HepG2 (cell line): ENCODE results near the gene ZNF226. TPM values are rescaled to one million over a fixed set of nuclear protein-coding genes. Genes with fewer than 3 reads are reported as not detected.

ENCODE experiments used
- CBX1 ChIP-seq: IDR thresholded peaks from one replicate; pipeline ENCODE4 v1.6.1; 2016; ENCODE audit warnings: antibody characterized with exemption, low read depth
- CBX2 ChIP-seq, 2 experiments: fragments of 200-600 bp in 1 of 2; sonication (generic); formaldehyde crosslinking in 1 of 2; IDR thresholded peaks; 2 replicates each; pipeline versions ENCODE4 v1.7.0 to v1.8.1; 2018 to 2022; ENCODE audit warnings: low read depth in 2 of 2, low read length in 1 of 2, mild to moderate bottlenecking in 1 of 2, missing genetic modification reagents in 1 of 2
- DR1 ChIP-seq: sonication (generic); formaldehyde crosslinking; IDR thresholded peaks from 2 replicates; pipeline ENCODE4 v1.8.0; 2021; ENCODE audit warnings: mild to moderate bottlenecking, missing genetic modification reagents, inconsistent platforms
- HDAC2 ChIP-seq: sonication (generic); formaldehyde crosslinking; IDR thresholded peaks from 2 replicates; pipeline ENCODE4 v1.4.0; 2020; ENCODE audit warnings: missing genetic modification reagents
- HOXA5 ChIP-seq: sonication (generic); formaldehyde crosslinking; IDR thresholded peaks from 2 replicates; pipeline ENCODE4 v1.4.0; 2020; ENCODE audit warnings: missing genetic modification reagents
- KDM3A ChIP-seq: IDR thresholded peaks from 2 replicates; pipeline ENCODE4 v1.6.1; 2018; ENCODE audit warnings: low read depth, missing compliant biosample characterization
- PAWR ChIP-seq: sonication (generic); formaldehyde crosslinking; IDR thresholded peaks from 2 replicates; pipeline ENCODE4 v1.4.0; 2020; ENCODE audit warnings: missing genetic modification reagents, mild to moderate bottlenecking, borderline replicate concordance
- SMYD3 ChIP-seq: sonication (generic); formaldehyde crosslinking; IDR thresholded peaks from 2 replicates; pipeline ENCODE4 v1.8.1; 2023; ENCODE audit warnings: mild to moderate bottlenecking, missing genetic modification reagents
- ZNF12 ChIP-seq: sonication (generic); formaldehyde crosslinking; IDR thresholded peaks from 2 replicates; pipeline ENCODE4 v1.5.0; 2020; ENCODE audit warnings: missing genetic modification reagents
- ZNF160 ChIP-seq: sonication (generic); formaldehyde crosslinking; IDR thresholded peaks from 2 replicates; pipeline ENCODE4 v1.8.0; 2022; ENCODE audit warnings: mild to moderate bottlenecking, inconsistent platforms, missing genetic modification reagents
- ZNF773 ChIP-seq: sonication (generic); formaldehyde crosslinking; IDR thresholded peaks from 2 replicates; pipeline ENCODE4 v1.4.0; 2020; ENCODE audit warnings: missing genetic modification reagents, borderline replicate concordance
- polyA plus RNA-seq, 8 experiments: library from polyadenylated mRNA; depleted of rRNA in 3 of 8; stranded (reverse) in 7 of 8; unstranded in 1 of 8; fragments of >200 nt; fragmentation: Illumina TruSeq in 4 of 8; extraction: Trizol in 4 of 8; gene quantifications; 2 replicates each; pipeline versions ENCODE4 v1.2.1 to v1.2.3, GENCODE V29; 2011 to 2016; ENCODE audit warnings: low read depth in 4 of 8, missing spikeins in 1 of 8, mixed read lengths in 1 of 8; ENCODE audit not compliant: insufficient read depth in 1 of 8
- total RNA-seq, 5 experiments: library from RNA; depleted of rRNA; stranded (reverse); fragments of >200 nt; fragmentation: Illumina TruSeq; extraction: Trizol; gene quantifications; 2 replicates each; pipeline ENCODE4 v1.2.3, GENCODE V29; 2016; ENCODE audit warnings: low read depth in 1 of 5
- TF ChIP-seq, protein P1 (sequence below): sonication (generic); formaldehyde crosslinking; IDR thresholded peaks from 2 replicates; pipeline ENCODE4 v1.9.0; 2022; ENCODE audit warnings: low read depth, missing genetic modification reagents
- TF ChIP-seq, protein P2 (sequence below): IDR thresholded peaks from 2 replicates; pipeline ENCODE4 v1.6.1; 2016
- TF ChIP-seq, protein P3 (sequence below): fragments of 450-650 bp; IDR thresholded peaks from 2 replicates; pipeline ENCODE4 v1.6.1; 2017; ENCODE audit warnings: mild to moderate bottlenecking
- TF ChIP-seq, protein P4 (sequence below): sonication (generic); formaldehyde crosslinking; IDR thresholded peaks from 2 replicates; pipeline ENCODE4 v1.5.0; 2020; ENCODE audit warnings: missing genetic modification reagents
- TF ChIP-seq, protein P5 (sequence below): sonication (generic); formaldehyde crosslinking; IDR thresholded peaks from 2 replicates; pipeline ENCODE4 v1.5.1; 2020; ENCODE audit warnings: mild to moderate bottlenecking, moderate library complexity, missing genetic modification reagents
- TF ChIP-seq, protein P6 (sequence below): sonication (generic); formaldehyde crosslinking; IDR thresholded peaks from 2 replicates; pipeline ENCODE4 v1.4.0; 2020; ENCODE audit warnings: missing genetic modification reagents

The ZNF226 gene
- total and polyA plus RNA-seq, 2 of the 13 experiments (the other 11 are each of a cell fraction or from before 2014, with no cell fraction given), result 8.3 to 16.0 TPM

DNA sequence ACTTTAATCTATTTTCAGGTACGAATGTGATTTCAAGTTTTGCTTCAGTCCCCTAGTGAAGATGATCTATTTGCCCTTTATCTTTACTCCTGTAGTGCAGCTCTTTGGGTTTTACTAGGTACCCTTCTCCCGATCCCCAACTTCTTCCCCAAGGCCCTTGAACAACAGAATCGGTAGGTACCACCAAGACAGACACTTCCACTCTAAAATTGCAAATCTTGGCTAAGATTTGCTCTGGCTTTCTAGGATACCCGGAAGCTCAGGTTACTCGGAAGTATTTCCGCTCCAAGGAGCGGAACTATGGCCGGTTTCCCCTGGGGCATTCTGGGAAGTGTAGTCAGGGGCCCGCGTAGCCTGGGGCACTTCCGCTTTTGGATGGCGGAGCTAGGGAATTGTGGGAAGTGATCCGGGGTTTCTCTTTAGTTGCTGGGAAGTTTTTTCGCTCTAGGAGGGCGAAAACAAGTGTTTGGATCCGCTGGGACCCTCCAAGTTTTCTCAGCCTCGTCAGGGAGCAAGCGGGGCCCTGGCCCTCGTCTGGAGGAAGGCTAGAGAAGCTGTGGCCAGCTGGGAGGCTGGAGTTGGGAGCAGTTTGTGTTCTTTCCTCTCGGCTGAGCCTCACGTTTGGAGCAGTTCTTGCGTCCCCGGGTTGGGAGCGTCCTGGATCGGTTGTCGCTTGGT, 42.4 kb downstream of the ZNF226 start (continued):
- TF ChIP-seq, protein P1, sequence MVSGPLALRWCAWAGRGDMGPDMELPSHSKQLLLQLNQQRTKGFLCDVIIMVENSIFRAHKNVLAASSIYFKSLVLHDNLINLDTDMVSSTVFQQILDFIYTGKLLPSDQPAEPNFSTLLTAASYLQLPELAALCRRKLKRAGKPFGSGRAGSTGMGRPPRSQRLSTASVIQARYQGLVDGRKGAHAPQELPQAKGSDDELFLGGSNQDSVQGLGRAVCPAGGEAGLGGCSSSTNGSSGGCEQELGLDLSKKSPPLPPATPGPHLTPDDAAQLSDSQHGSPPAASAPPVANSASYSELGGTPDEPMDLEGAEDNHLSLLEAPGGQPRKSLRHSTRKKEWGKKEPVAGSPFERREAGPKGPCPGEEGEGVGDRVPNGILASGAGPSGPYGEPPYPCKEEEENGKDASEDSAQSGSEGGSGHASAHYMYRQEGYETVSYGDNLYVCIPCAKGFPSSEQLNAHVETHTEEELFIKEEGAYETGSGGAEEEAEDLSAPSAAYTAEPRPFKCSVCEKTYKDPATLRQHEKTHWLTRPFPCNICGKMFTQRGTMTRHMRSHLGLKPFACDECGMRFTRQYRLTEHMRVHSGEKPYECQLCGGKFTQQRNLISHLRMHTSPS, result no peak
- peak; percentile 11; the same call in 1 of the 2 replicates for TF ChIP-seq ZNF12 (CRISPR knock-in tag)
- TF ChIP-seq ZNF160 (CRISPR knock-in tag), result no peak
- TF ChIP-seq PAWR, result no peak
- TF ChIP-seq HOXA5 (CRISPR knock-in tag), result 0 out of 2 replicates have a peak, but pooled peaks have one; percentile 33
- no peak for TF ChIP-seq KDM3A (CRISPR knock-in tag)
- no peak for TF ChIP-seq CBX2 (IDR thresholded peaks at IDR 0.05; ENCODE audit: low read depth, low read length)
- TF ChIP-seq CBX2 (CRISPR knock-in tag; IDR thresholded peaks at IDR 0.05; ENCODE audit: low read depth), result no peak
- TF ChIP-seq, protein P2, sequence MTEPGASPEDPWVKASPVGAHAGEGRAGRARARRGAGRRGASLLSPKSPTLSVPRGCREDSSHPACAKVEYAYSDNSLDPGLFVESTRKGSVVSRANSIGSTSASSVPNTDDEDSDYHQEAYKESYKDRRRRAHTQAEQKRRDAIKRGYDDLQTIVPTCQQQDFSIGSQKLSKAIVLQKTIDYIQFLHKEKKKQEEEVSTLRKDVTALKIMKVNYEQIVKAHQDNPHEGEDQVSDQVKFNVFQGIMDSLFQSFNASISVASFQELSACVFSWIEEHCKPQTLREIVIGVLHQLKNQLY (CRISPR knock-in tag), result no peak
- TF ChIP-seq, protein P3, sequence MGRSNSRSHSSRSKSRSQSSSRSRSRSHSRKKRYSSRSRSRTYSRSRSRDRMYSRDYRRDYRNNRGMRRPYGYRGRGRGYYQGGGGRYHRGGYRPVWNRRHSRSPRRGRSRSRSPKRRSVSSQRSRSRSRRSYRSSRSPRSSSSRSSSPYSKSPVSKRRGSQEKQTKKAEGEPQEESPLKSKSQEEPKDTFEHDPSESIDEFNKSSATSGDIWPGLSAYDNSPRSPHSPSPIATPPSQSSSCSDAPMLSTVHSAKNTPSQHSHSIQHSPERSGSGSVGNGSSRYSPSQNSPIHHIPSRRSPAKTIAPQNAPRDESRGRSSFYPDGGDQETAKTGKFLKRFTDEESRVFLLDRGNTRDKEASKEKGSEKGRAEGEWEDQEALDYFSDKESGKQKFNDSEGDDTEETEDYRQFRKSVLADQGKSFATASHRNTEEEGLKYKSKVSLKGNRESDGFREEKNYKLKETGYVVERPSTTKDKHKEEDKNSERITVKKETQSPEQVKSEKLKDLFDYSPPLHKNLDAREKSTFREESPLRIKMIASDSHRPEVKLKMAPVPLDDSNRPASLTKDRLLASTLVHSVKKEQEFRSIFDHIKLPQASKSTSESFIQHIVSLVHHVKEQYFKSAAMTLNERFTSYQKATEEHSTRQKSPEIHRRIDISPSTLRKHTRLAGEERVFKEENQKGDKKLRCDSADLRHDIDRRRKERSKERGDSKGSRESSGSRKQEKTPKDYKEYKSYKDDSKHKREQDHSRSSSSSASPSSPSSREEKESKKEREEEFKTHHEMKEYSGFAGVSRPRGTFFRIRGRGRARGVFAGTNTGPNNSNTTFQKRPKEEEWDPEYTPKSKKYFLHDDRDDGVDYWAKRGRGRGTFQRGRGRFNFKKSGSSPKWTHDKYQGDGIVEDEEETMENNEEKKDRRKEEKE, result no peak
- TF ChIP-seq, protein P4, sequence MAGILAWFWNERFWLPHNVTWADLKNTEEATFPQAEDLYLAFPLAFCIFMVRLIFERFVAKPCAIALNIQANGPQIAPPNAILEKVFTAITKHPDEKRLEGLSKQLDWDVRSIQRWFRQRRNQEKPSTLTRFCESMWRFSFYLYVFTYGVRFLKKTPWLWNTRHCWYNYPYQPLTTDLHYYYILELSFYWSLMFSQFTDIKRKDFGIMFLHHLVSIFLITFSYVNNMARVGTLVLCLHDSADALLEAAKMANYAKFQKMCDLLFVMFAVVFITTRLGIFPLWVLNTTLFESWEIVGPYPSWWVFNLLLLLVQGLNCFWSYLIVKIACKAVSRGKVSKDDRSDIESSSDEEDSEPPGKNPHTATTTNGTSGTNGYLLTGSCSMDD (CRISPR knock-in tag), result no peak
- TF ChIP-seq, protein P5, sequence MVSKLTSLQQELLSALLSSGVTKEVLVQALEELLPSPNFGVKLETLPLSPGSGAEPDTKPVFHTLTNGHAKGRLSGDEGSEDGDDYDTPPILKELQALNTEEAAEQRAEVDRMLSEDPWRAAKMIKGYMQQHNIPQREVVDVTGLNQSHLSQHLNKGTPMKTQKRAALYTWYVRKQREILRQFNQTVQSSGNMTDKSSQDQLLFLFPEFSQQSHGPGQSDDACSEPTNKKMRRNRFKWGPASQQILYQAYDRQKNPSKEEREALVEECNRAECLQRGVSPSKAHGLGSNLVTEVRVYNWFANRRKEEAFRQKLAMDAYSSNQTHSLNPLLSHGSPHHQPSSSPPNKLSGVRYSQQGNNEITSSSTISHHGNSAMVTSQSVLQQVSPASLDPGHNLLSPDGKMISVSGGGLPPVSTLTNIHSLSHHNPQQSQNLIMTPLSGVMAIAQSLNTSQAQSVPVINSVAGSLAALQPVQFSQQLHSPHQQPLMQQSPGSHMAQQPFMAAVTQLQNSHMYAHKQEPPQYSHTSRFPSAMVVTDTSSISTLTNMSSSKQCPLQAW, result peak; percentile 62; the same call in 1 of the 2 replicates
- TF ChIP-seq ZNF773 (CRISPR knock-in tag), result no peak
- no peak; the same call in 1 of the 2 replicates for TF ChIP-seq DR1 (CRISPR knock-in tag)
- TF ChIP-seq, protein P6, sequence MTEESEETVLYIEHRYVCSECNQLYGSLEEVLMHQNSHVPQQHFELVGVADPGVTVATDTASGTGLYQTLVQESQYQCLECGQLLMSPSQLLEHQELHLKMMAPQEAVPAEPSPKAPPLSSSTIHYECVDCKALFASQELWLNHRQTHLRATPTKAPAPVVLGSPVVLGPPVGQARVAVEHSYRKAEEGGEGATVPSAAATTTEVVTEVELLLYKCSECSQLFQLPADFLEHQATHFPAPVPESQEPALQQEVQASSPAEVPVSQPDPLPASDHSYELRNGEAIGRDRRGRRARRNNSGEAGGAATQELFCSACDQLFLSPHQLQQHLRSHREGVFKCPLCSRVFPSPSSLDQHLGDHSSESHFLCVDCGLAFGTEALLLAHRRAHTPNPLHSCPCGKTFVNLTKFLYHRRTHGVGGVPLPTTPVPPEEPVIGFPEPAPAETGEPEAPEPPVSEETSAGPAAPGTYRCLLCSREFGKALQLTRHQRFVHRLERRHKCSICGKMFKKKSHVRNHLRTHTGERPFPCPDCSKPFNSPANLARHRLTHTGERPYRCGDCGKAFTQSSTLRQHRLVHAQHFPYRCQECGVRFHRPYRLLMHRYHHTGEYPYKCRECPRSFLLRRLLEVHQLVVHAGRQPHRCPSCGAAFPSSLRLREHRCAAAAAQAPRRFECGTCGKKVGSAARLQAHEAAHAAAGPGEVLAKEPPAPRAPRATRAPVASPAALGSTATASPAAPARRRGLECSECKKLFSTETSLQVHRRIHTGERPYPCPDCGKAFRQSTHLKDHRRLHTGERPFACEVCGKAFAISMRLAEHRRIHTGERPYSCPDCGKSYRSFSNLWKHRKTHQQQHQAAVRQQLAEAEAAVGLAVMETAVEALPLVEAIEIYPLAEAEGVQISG (CRISPR knock-in tag), result peak; percentile 94
- peak; percentile 45; the same call in 1 of the 2 replicates for TF ChIP-seq HDAC2 (CRISPR knock-in tag)
- TF ChIP-seq SMYD3, result no peak
- peak; percentile 59 for TF ChIP-seq CBX1
